HL-60 (cell line): ENCODE data around the gene DNAJB8.

Experiments used
- DNase-seq, 2 experiments: peaks; one replicate each; pipeline ENCODE4 v3.0.0-alpha.2; 2010 to 2020; ENCODE audit warnings: low read depth in 1 of 2, low spot score in 1 of 2
- H3K27ac ChIP-seq: fragments of 250-450 bp; sonication (Bioruptor Pico); replicated peaks from 2 replicates; pipeline ENCODE4 v1.5.1; 2020; ENCODE audit warnings: mild to moderate bottlenecking, moderate library complexity
- H3K27me3 ChIP-seq: fragments of 250-450 bp; sonication (Bioruptor Pico); 2 replicates; pipeline ENCODE4 v1.5.1; 2021; ENCODE audit warnings: mild to moderate bottlenecking, moderate library complexity; ENCODE audit not compliant: insufficient read depth, poor library complexity, severe bottlenecking
- H3K4me3 ChIP-seq: replicated peaks from 2 replicates; pipeline ENCODE4 v1.5.1; 2011; ENCODE audit warnings: mild to moderate bottlenecking, control low read depth, low read length; ENCODE audit not compliant: insufficient read depth
- CTCF ChIP-seq: IDR thresholded peaks from one replicate; pipeline ENCODE4 v1.5.1; 2011; ENCODE audit warnings: low read length, control low read depth, inconsistent platforms; ENCODE audit not compliant: insufficient read depth
- GABPA ChIP-seq: IDR thresholded peaks from 2 replicates; pipeline ENCODE4 v1.6.1; 2012; ENCODE audit warnings: low read depth
- POLR2AphosphoS5 ChIP-seq: IDR thresholded peaks from 2 replicates; pipeline ENCODE4 v1.6.1; 2012; ENCODE audit warnings: low read depth
- REST ChIP-seq: IDR thresholded peaks from 2 replicates; pipeline ENCODE4 v1.6.1; 2012; ENCODE audit warnings: low read depth; ENCODE audit not compliant: insufficient replicate concordance
- SPI1 ChIP-seq: IDR thresholded peaks from 2 replicates; pipeline ENCODE4 v1.6.1; 2012; ENCODE audit warnings: low read depth, mild to moderate bottlenecking, borderline replicate concordance

The DNAJB8 gene

GRCh38 chr3:128473180-128473519 lies 6.5 kb upstream of the DNAJB8 start:
- H3K4me3 ChIP-seq: no peak overlapping the region
- DNase-seq: no peak
- TF ChIP-seq CTCF (no peak), SPI1 (no peak), GABPA (no peak), POLR2AphosphoS5 (no peak), REST (no peak)

GRCh38 chr3:128472449-128473179 lies 5.9 kb upstream of the DNAJB8 start:
- no peaks in the 10 kb centered on the region for H3K27me3 ChIP-seq
- H3K4me3 ChIP-seq: no peak overlapping the region
- no peak for DNase-seq
- no peak overlapping the region for H3K27ac ChIP-seq
- no peak for TF ChIP-seq POLR2AphosphoS5
- TF ChIP-seq SPI1: no peak
- no peak for TF ChIP-seq GABPA
- no peak for TF ChIP-seq REST
- no peak for TF ChIP-seq CTCF

More at GRCh38 chr3:128473180-128473519, 6.5 kb upstream of the DNAJB8 start:
- H3K27me3 ChIP-seq: no peaks in the 10 kb centered on the region
- no peak overlapping the region for H3K27ac ChIP-seq

GRCh38 chr3:128471720-128472119 lies 5.0 kb upstream of the DNAJB8 start:
- TF ChIP-seq GABPA: no peak
- TF ChIP-seq POLR2AphosphoS5: no peak
- TF ChIP-seq REST: no peak
- TF ChIP-seq CTCF: no peak
- TF ChIP-seq SPI1: no peak
- no peak overlapping the region for H3K4me3 ChIP-seq
- H3K27ac ChIP-seq: no peak overlapping the region
- H3K27me3 ChIP-seq: no peaks in the 10 kb centered on the region
- no peak for DNase-seq
